Activated naive CD8-positive, alpha-beta T cell treated with anti-CD3 and anti-CD28 coated beads, Interleukin-2, amount 10 ng/mL, durations not matched to agents 7 days and 5 days (primary cell): ENCODE measurements around the gene POU6F2. TPM values are rescaled to one million over a fixed set of nuclear protein-coding genes. Genes with fewer than 3 reads are reported as not detected.

Experiments used
- ATAC-seq: fragments of 150-1000 bp; cut with Tn5 transposase; one replicate; pipeline ENCODE4 v1.10.0; 2021; ENCODE audit warnings: low read depth, moderate library complexity
- POLR2A ChIA-PET: fragments of 350-600 bp; sonication (Branson Sonifier 250); formaldehyde crosslinking; loops from one replicate; lab custom pipeline; 2021; ENCODE audit warnings: antibody characterized with exemption; lab: Charles Lee
- DNase-seq: peaks from one replicate; pipeline ENCODE4 v3.0.0; 2021
- H3K27ac Mint-ChIP-seq: one replicate; pipeline ENCODE4 v1.8.0; 2022; ENCODE audit warnings: mild to moderate bottlenecking, mixed read lengths
- H3K27me3 Mint-ChIP-seq: one replicate; pipeline ENCODE4 v1.8.0; 2022; ENCODE audit warnings: mild to moderate bottlenecking, moderate library complexity, mixed read lengths
- H3K36me3 Mint-ChIP-seq: one replicate; pipeline ENCODE4 v1.8.0; 2021; ENCODE audit warnings: mild to moderate bottlenecking, mixed read lengths
- H3K4me1 Mint-ChIP-seq: one replicate; pipeline ENCODE4 v1.8.0; 2021; ENCODE audit warnings: mixed read lengths
- H3K4me3 Mint-ChIP-seq: one replicate; pipeline ENCODE4 v1.8.0; 2022; ENCODE audit warnings: mild to moderate bottlenecking, moderate library complexity, mixed read lengths
- H3K9me3 Mint-ChIP-seq: one replicate; pipeline ENCODE4 v1.8.0; 2021; ENCODE audit warnings: mixed read lengths
- total RNA-seq, 2 experiments: library from RNA; stranded (reverse); gene quantifications; one replicate each; pipeline ENCODE4 v1.2.3, GENCODE V29; 2021

The POU6F2 gene
- total RNA-seq, 2 experiments from 2014 or later = 0.19 to 0.20 TPM

DNA sequence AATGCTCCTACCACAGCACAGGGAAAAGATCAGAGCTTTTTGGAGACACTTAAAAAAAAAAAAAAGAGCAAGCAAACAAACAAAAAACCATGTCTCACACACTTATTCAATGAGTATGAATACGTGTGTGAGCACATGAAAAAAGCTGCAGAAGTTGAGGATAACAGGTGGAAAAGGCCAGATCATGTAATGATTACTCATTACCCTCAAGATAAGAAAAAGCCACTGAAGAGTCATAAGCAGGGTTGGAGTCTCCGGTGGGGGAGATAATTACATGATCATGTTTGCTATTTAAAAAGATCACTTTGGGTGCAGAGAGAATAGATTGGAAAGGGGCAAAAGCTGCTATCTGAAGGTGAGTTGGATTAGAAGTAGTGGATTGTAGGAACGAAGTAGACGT, 77.0 kb downstream of the POU6F2 start:
- H3K36me3 Mint-ChIP-seq = no peaks in the 10 kb centered on the region
- ATAC-seq (no peak), DNase-seq (no peak)
- POLR2A ChIA-PET = no interaction called here
- no peaks in the 10 kb centered on the region for H3K9me3 Mint-ChIP-seq
- no peak overlapping the region for H3K27ac Mint-ChIP-seq
- H3K4me1 Mint-ChIP-seq = no peaks in the 10 kb centered on the region
- H3K4me3 Mint-ChIP-seq = no peak overlapping the region
- no peaks in the 10 kb centered on the region for H3K27me3 Mint-ChIP-seq

DNA sequence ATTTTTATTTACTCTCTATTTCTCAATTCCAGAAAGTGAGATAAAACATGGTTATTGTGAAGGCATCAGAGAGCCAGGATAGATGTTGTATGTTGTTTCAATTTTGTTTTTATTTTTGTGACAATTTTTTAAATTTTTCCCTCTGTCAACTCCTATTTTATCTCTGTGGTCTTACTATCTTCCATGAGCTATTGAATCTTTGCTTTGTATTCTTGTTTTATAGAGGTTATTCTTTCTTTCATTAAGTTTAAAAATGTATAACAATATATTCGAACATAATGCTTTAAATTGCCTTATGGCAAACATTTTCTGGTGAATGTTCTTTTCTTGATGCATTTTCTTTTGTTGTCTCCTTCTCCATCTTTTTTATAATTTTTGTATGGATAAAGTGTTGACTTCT, 78.4 kb downstream of the POU6F2 start:
- Mint-ChIP-seq H3K27me3 (no peaks in the 10 kb centered on the region), H3K9me3 (no peaks in the 10 kb centered on the region), H3K4me1 (no peaks in the 10 kb centered on the region), H3K36me3 (no peaks in the 10 kb centered on the region), H3K4me3 (no peak overlapping the region), H3K27ac (no peak overlapping the region)
- no peak for DNase-seq
- no peak for ATAC-seq
- POLR2A ChIA-PET = no interaction called here

DNA sequence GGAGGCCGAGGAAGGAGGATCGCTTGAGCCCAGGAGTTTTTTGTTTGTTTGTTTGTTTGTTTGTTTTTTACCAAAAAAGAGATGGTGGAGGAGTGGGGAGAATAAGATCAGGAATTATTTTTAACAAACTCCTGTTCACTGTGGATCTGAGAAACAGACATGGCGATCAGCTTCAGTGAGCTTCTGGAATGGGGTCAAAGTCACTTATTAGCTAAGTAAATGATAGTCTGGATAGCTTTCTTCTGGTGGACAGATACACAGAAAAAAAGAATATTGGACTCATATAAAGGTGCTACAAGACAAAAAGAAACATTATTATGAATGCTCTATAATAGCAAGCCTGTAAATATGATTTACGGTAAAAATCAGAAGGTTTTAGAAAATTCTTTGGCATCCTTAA, 85.1 kb downstream of the POU6F2 start:
- no peaks in the 10 kb centered on the region for H3K9me3 Mint-ChIP-seq
- no peaks in the 10 kb centered on the region for H3K27me3 Mint-ChIP-seq

DNA sequence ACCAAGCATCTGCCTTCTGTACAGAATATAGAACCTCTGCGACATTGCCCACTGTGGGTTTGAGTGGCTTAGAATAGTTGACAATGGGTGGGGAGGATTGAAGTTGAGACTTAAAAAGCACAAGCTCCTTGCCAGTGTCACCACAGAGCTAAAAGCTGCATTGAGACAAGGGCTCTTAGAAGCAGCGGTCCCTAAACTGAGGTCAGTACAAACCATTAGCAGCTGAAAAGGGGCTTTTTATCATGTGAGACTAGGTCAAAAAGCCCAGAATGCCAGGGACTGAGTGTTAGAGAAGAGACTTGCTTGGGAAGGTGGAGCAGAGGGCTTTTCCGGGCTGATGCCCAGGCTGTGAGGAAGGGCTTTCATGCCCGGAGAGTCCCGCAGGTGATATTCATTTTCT, 91.3 kb downstream of the POU6F2 start:
- no peaks in the 10 kb centered on the region for H3K9me3 Mint-ChIP-seq
- ATAC-seq = no peak
- no peaks in the 10 kb centered on the region for H3K36me3 Mint-ChIP-seq
- H3K4me1 Mint-ChIP-seq = no peaks in the 10 kb centered on the region
- no peaks in the 10 kb centered on the region for H3K27me3 Mint-ChIP-seq
- H3K27ac Mint-ChIP-seq = no peak overlapping the region
- POLR2A ChIA-PET = no interaction called here
- H3K4me3 Mint-ChIP-seq = no peak overlapping the region
- DNase-seq = no peak

More for the DNA sequence above, 85.1 kb downstream of the POU6F2 start:
- Mint-ChIP-seq H3K27ac (no peak overlapping the region), H3K4me1 (no peaks in the 10 kb centered on the region), H3K4me3 (no peak overlapping the region), H3K36me3 (no peaks in the 10 kb centered on the region)
- no peak for DNase-seq
- no peak for ATAC-seq
- POLR2A ChIA-PET = no interaction called here

DNA sequence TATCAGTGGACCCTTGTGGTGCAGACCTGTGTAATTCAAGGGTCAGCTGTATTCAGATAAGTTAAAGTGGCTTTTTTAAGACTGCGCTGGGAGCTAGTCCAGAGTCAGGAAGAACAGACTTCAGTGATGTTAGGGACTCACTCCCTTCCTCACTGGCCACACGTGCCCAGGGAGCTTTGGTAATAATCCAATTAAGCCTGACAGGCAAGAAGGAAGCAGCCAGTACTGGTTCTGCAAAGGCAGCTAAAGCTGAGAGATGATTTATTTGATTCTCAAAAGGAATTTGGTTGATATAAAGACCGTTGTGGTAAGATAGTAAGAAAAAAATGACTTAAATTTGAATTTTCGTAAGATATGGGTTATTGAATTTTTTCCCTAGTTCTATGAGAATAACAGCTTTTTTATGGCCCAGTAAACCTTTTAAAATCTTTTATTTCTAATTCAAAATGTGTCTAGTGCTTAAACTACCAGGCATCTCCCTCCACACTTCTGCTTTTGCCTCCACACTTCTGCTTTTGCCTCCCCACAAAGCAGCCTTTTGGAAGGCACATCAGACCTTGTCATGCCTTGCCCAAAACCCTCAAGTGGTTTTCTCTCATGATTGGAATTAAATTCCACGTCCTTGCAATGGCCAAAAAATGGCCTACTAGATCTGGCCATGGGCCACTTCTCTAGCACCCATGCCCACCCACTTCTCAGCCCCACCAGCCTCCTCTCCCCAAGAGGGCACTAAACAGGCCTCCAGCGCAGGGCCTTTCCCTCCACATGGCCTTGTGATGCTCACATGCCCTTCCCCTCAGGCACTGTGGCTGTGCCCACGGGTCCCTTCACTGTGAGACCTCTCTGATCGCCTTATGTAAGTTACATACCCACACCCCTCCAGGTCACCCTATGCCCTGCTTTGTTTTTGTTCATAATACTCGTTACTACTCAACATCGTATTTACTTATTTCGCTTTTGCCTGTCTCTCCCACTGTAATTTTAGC, 92.5 kb downstream of the POU6F2 start:
- Mint-ChIP-seq H3K9me3 (no peaks in the 10 kb centered on the region), H3K4me1 (no peaks in the 10 kb centered on the region), H3K36me3 (no peaks in the 10 kb centered on the region), H3K27ac (no peak overlapping the region), H3K4me3 (no peak overlapping the region), H3K27me3 (no peaks in the 10 kb centered on the region)
- ATAC-seq (no peak), DNase-seq (no peak)
- POLR2A ChIA-PET = no interaction called here

DNA sequence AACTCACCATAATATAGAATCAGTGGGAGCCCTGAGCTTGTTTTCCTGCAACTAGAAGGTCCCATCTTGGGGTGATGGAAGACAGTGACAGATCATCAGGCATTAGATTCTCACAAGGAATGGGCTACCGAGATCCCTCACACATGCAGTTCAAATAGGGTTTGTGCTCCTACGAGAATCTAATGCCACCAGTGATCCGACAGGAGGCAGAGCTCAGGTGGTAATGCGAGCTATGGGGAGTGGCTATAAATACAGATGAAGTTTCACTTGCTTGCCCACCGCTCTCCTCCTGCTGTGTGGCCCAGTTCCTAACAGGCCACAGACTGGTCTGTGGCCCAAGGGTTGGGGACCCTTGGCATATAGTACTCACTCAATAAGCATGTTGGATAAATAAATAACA, 93.4 kb downstream of the POU6F2 start:
- no peak overlapping the region for H3K27ac Mint-ChIP-seq
- DNase-seq (no peak), ATAC-seq (no peak)
- no peaks in the 10 kb centered on the region for H3K27me3 Mint-ChIP-seq
- H3K36me3 Mint-ChIP-seq = no peaks in the 10 kb centered on the region
- POLR2A ChIA-PET = no interaction called here
- H3K4me3 Mint-ChIP-seq = no peak overlapping the region
- no peaks in the 10 kb centered on the region for H3K9me3 Mint-ChIP-seq
- no peaks in the 10 kb centered on the region for H3K4me1 Mint-ChIP-seq

DNA sequence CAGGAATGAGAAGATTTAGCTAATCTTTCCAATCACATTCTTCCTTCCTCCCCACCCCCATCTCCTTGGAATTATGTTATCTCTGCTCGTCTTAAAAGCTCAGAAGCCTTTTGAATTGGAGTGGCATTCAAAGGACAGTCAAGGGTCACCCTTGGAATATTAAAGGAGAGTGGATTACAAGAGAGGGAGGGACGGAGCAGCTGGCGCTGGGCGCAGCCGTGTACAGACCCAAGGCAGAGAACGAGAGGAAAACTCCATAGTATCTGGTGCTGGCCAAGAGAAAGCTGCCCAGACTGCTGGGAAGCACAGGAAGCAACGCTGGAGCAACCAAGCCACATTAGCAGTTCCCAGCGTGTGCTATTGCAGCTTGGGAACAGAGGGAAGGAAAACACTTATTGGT, 95.7 kb downstream of the POU6F2 start:
- ATAC-seq (no peak), DNase-seq (no peak)
- Mint-ChIP-seq H3K4me3 (no peak overlapping the region), H3K27ac (no peak overlapping the region), H3K4me1 (no peaks in the 10 kb centered on the region), H3K9me3 (no peaks in the 10 kb centered on the region), H3K36me3 (no peaks in the 10 kb centered on the region), H3K27me3 (no peaks in the 10 kb centered on the region)
- POLR2A ChIA-PET = no interaction called here

DNA sequence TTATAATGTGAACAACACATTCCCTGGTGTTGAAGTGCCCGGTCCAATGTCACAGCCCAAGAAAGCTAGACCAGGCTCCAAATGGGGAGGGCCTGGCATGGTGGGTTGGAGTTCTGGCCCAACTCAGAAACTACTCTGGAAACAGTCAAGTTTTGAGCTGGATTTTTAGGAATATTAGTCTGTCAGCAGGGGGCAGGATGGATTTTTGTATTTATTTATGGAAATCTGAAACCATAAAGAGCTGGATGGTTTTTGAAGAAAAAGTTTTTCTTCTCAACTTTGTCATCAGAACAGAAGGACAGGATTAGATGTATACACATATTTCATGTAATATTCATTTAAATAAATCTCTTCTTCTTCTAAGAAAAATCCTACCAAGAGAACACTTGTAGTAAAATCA, 97.5 kb downstream of the POU6F2 start:
- H3K27ac Mint-ChIP-seq = no peak overlapping the region
- ATAC-seq = no peak
- H3K36me3 Mint-ChIP-seq = no peaks in the 10 kb centered on the region
- POLR2A ChIA-PET = no interaction called here
- H3K4me3 Mint-ChIP-seq = no peak overlapping the region
- H3K4me1 Mint-ChIP-seq = no peaks in the 10 kb centered on the region
- no peak for DNase-seq
- no peaks in the 10 kb centered on the region for H3K9me3 Mint-ChIP-seq
- H3K27me3 Mint-ChIP-seq = no peaks in the 10 kb centered on the region

DNA sequence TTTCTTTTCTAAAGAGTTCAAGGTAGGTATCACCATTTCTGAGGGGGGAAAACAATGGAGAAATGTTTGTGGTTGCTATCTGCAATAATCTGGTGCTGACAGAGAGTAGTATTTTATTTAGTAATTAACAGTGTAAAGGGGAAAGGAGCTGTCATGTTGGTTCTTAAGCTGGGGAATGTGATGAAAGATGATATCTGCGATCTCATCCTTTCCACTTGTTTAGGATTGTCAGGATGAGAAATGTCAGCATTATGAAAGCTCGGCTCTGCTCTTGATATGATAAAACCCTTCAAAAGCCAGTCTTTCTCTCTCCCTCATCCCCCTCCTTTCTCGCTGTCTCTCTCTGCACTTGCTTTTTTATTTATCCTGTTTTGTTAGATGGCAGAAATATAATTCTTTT, 106.1 kb downstream of the POU6F2 start:
- Mint-ChIP-seq H3K9me3 (no peaks in the 10 kb centered on the region), H3K27me3 (peaks cover 8% of the 10 kb centered on the region), H3K4me3 (no peak overlapping the region), H3K36me3 (no peaks in the 10 kb centered on the region), H3K27ac (no peak overlapping the region), H3K4me1 (no peaks in the 10 kb centered on the region)
- ATAC-seq = no peak
- no peak for DNase-seq
- POLR2A ChIA-PET = no interaction called here

DNA sequence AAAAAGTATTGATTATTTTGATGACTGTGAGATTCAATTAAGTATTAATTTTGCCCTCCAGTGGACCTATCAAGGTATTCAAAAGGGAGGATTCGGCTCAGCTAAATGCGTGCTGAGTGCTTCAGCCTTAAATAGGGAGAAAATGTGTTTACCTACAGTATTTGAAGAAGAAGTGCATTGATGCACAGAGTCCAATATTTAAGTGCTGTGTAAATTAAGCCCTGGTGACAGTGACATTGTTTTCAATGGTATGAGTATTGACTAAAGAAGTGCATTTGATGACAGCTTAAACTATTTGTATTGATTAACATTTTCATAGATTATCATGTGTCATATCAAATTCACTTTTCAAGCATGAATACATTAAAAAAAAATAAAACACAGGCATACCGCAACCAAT, 106.6 kb downstream of the POU6F2 start:
- no peaks in the 10 kb centered on the region for H3K4me1 Mint-ChIP-seq
- H3K27ac Mint-ChIP-seq = no peak overlapping the region
- POLR2A ChIA-PET = no interaction called here
- ATAC-seq (no peak), DNase-seq (no peak)
- H3K4me3 Mint-ChIP-seq = no peak overlapping the region
- no peaks in the 10 kb centered on the region for H3K36me3 Mint-ChIP-seq
- peaks cover 8% of the 10 kb centered on the region for H3K27me3 Mint-ChIP-seq
- no peaks in the 10 kb centered on the region for H3K9me3 Mint-ChIP-seq

DNA sequence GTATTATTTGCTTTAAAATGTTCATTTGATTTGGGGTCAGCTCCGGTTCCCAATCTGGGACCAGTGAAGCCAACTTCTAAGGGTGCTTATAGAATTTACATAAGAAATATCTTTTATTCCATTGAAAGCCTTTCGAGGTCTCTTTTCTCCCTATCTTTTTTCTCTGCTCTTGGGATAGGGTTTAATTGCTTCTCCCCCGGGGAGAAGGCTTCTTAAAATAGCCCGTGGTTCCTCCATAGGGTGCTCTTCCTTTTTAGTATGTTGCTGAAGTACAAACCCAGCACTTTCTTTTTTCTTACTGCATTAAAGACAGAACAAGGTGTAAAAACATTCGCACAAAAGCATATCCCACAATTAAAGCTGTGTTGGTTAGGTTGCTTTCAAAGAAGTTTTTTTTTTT, 107.5 kb downstream of the POU6F2 start:
- H3K27me3 Mint-ChIP-seq = peaks cover 8% of the 10 kb centered on the region
- no peak overlapping the region for H3K4me3 Mint-ChIP-seq
- H3K36me3 Mint-ChIP-seq = no peaks in the 10 kb centered on the region
- H3K4me1 Mint-ChIP-seq = no peaks in the 10 kb centered on the region
- DNase-seq (no peak), ATAC-seq (no peak)
- no peak overlapping the region for H3K27ac Mint-ChIP-seq
- POLR2A ChIA-PET = no interaction called here
- no peaks in the 10 kb centered on the region for H3K9me3 Mint-ChIP-seq

DNA sequence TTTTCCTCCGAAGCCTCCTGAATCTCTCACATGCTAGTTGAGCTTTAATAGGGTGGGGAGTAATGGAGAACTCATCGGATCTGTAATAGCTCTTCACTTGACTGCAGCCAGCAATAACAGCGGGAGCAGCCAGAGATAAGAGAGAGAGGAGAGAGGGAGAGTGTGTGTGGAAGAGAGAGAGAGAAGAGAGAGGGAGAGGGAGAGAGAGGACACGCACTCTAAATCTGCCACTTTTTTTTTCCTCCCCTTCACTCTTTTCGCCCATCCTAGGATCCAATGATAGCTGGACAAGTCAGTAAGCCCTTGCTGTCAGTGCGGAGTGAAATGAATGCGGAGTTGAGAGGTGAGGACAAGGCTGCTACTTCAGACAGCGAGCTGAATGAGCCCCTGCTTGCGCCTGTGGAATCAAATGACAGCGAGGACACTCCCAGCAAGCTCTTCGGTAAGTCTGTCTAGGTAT, 107.9 kb downstream of the POU6F2 start:
- Mint-ChIP-seq H3K36me3 (no peaks in the 10 kb centered on the region), H3K4me3 (no peak overlapping the region), H3K27me3 (peaks cover 8% of the 10 kb centered on the region), H3K9me3 (no peaks in the 10 kb centered on the region), H3K4me1 (no peaks in the 10 kb centered on the region), H3K27ac (no peak overlapping the region)
- DNase-seq (no peak), ATAC-seq (no peak)
- POLR2A ChIA-PET = no interaction called here

DNA sequence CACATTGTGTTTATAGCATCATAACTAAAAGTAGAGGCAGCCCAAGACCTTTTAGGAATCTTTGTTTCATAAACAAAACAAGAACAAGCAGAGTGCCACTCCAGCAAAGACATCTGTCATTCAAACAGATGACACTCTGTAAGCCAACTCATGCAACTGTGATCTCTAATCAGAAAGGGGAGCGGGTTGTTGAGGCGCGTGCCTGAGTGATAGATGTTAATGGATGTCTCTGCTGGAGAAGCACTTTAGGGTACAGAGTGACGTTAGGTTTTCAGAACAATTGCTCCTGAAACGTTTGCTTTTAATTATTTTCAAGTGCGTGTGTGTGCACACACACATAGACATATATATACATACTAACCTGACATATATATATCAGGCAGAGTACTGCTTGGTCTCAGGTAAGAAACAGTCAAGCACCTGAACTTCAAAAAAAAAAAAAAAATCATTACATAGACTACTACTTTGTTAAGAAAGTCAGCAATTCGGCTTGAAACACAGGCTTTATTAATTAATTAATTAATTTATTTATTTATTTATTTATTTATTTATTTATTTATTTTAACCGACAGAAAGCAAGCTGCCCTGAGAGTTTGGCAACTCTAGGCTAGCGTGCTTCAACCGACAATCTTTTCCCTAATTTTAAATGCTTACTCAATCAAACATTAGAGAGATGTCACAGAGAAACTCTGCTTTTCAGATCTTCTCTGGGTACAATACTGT, 109.1 kb downstream of the POU6F2 start:
- POLR2A ChIA-PET = no interaction called here
- Mint-ChIP-seq H3K27ac (no peak overlapping the region), H3K36me3 (no peaks in the 10 kb centered on the region), H3K4me1 (no peaks in the 10 kb centered on the region), H3K9me3 (no peaks in the 10 kb centered on the region), H3K4me3 (no peak overlapping the region), H3K27me3 (peaks cover 8% of the 10 kb centered on the region)
- ATAC-seq = no peak
- DNase-seq = no peak
